ENCODE measurements around the gene MAPK4.
"Not testable (repeated sequence)": the region's sequence is repeated elsewhere in the genome, so short reads cannot be mapped to it uniquely, and the experiment has no call there.

Gene MAPK4

GRCh38 chr18:50775726-50776125 lies 215.8 kb downstream of the MAPK4 start:
- DNase-seq: no peak

GRCh38 chr18:50776383-50776782 lies 216.5 kb downstream of the MAPK4 start:
- no peak for DNase-seq

DNA sequence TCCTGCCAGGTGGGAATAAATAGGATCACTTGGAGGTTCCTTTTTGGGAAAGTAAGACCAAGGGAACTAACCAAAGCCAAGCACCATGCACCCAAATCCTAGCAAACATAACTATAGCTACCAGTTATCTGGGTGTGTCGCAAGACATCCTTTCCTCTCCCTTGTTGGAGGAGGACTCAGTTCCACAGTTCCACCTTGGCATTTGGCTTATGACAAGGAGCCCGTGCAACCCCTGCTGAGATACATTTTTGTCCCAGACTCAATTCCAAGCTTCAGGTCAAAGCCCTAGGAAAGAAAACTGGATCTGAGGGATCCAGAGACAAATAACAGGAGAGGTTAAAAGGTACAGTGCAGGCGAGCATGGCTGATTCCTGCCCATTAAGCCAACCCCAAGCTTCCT lies 219.1 kb downstream of the MAPK4 start:
- not testable (repeated sequence) for DNase-seq
